HG02943 (cell line): ENCODE measurements around the gene PADI1.

Source experiments
- ATAC-seq: cut with Tn5 transposase; IDR thresholded peaks from one replicate; pipeline ENCODE4 v1.9.1; 2021; ENCODE audit warnings: mild to moderate bottlenecking, low read depth, moderate library complexity; ENCODE audit not compliant: unreplicated experiment

The PADI1 gene, protein sequence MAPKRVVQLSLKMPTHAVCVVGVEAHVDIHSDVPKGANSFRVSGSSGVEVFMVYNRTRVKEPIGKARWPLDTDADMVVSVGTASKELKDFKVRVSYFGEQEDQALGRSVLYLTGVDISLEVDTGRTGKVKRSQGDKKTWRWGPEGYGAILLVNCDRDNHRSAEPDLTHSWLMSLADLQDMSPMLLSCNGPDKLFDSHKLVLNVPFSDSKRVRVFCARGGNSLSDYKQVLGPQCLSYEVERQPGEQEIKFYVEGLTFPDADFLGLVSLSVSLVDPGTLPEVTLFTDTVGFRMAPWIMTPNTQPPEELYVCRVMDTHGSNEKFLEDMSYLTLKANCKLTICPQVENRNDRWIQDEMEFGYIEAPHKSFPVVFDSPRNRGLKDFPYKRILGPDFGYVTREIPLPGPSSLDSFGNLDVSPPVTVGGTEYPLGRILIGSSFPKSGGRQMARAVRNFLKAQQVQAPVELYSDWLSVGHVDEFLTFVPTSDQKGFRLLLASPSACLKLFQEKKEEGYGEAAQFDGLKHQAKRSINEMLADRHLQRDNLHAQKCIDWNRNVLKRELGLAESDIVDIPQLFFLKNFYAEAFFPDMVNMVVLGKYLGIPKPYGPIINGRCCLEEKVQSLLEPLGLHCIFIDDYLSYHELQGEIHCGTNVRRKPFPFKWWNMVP

GRCh38 chr1:17204546-17205440 lies at the start of gene PADI1:
Gene PADI1 (plus strand): TSS chr1:17205128. CDS start chr1:17205218, 90 bp downstream.
- ATAC-seq: no peak

DNA sequence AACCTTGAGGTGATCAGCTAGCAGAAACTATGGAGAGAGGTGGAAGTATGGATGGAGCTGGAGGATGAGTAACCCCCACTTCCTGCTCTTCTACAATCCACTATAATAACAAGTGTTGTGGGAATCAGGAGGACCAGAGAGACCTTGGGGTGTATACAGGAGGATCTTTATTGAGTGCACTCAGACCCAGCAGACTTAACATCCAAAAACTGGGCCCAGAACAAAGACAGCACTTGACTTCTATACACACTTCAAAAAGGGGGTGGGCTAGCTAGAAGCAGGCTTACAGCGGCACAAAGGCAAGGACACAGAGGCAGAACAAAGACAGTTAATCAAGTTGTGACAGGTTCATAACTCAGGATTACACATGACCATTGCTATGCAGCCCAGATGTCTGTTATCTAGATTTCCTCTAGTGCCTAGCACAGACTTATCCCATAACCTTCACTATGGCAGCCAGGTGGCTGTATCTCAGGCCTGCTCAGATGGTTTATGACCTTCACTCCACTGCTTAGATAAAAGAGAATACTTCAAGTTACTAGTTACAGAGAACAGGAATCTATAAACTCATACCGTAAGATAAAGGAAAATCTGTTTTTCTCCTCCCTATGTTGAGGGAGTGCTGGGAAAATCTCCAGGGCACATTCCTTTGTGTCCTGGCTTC lies 49.5 kb upstream of the PADI1 start:
- ATAC-seq: no peak

DNA sequence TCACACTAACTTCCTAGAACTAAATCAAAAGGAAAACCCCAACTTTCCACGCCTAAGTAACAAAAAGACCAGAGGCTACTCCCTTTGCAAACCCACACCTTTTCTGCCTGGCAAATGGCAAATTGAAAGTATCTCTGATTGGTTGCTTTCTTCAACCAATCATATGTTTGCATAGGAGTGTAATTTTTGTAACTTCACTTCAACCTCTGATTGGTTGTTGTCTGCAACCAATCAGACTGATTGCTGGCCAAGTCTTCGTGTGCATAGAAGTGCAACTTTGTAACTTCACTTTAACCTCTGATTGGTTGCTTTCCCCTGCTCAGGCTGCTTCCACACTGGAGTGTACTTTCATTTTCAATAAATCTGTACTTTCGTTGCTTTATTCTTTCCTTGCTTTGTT lies 48.8 kb upstream of the PADI1 start:
- ATAC-seq: no peak

GRCh38 chr1:17158961-17159360 lies 46.0 kb upstream of the PADI1 start:
- no peak for ATAC-seq

DNA sequence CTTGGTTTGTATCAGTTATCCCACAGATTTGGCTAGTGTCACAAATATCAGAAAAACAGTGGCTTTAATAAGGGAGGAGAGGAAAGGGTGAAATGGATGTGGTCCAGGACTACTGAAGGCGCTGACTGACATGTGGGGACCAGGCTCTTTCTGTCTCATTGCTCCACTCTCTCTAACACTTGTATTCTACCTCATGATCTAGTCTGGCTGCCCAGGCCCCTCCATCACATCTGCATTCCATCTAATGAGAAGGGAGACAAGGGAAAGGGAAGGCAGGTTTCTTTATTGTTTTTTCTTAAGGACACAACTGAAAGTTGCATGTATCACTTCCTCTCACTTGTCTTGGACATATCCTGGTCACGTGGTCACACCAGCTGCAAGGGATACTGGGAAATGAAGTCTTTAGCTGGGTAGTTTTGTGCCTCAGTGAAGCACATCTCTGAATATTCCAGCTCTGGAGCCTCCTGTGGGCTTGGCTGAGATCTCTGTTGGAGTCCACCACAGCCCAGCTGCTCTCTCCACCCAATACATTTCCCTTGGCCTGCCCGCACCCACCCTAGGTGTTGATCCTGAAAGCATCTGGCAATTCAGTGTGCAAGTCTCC lies 43.7 kb upstream of the PADI1 start:
- ATAC-seq: no peak

GRCh38 chr1:17161926-17162800 lies 42.8 kb upstream of the PADI1 start:
- ATAC-seq: no peak

DNA sequence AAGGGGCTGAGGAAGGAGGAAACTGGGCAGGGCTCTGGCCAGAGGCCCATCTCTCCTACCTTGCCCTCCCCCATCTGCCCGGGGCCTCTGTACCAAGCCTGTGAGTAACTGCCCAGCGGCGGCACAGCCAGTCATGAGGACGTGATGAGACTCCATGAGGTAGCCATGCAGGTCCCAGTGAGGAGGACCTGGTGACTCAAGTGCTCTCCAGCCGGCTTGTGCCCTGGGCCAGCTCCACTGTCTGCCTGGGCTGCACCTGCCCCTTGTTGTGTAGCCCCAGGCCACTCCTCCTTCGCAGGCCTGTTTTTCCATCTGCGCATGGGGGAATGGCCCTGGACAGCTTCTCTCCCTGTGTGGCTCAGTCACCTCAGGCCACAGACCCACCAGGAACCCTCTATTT lies 42.0 kb upstream of the PADI1 start:
- ATAC-seq: no peak

- no peak for ATAC-seq
Observed at GRCh38 chr1:17163371-17163770, 41.6 kb upstream of the PADI1 start.

- no peak for ATAC-seq
Observed at GRCh38 chr1:17163789-17164666, 40.9 kb upstream of the PADI1 start.

DNA sequence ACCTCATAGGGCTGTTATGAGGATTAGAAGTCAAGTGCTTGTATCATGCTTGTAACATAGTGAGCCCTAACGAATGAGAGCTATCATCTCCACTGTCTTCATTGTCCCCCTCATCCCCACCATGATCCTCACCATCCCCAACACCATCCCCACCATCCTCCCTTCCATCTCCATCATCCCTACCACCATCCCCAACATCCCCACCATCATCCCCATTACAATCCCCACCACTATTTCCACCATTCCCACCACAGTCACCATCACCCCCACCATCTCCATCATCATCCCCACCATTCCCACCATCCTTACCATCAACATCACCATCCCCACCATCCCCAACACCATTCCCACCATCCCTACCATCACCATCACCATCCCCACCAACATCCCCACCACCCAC lies 39.1 kb upstream of the PADI1 start:
- no peak for ATAC-seq

DNA sequence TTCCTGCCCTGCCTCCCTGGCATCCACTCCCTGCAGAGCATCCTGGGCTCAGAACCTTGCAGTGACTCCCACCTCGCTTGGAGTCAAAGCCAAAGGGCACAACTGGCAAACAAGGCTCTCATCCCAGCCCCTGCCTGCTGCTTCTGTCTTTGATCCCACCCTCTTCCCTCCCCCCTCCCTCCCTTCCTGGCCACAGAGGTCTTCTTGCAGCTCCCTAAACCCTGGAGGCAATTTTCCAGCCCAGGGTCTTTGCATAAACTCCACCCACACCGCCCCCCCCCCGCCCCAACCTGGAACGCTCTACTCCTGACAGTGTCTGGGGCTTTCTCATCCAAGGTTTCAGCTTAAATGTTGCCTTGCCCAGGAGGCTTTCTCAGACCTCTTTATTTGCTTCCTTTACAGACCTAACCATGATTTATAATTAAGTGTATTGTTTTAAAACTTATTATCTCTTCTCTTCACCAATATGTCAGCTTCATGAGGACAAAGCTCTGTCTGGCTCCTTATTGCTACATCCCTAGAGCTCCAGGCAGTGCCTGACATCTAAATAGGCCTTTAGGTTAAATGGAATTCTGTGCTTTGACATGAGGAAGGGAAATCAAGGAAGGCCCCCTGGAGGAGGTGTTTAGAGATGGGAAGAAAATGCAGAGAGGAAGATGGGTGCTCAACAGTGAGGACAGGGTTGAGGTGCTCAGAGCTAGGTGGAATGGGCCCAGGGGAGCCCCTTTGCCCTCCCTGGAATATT lies 37.7 kb upstream of the PADI1 start:
- ATAC-seq: no peak

DNA sequence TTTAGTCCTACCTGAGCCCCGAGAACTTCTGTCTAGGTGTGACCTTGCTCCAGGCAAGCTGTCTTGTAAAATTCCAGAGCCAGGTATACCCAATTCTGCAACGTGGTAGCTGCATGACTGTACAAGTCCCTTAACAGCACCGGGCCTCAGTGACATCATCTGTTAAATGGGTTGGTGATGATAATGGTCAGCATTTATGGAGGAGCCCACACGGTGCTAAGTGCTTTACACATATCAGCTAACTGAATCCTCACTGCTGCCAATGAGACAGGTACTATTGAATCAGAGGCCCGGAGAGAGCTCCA lies 37.2 kb upstream of the PADI1 start:
- ATAC-seq: no peak

- ATAC-seq: no peak
Observed at GRCh38 chr1:17168091-17168876, 36.6 kb upstream of the PADI1 start.

DNA sequence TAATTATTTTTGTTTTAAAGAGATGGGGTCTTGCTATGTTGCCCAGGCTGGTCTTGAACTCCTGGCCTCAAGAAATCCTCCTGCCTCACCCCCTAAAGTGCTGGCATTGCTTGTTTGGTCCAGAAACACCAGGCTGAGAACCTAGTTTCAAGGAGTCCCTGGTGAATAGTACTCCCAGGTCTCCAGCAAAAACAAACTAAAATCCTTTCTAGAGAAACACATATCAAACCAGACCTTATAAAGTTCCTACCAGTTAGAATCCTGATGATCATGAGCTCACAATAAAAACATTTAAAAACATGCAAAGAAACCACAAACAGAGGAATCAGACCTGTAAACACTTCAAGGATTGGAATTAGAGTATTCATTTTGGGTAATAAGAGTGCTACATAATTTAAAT lies 34.4 kb upstream of the PADI1 start:
- no peak for ATAC-seq

- ATAC-seq: no peak
Observed at GRCh38 chr1:17173217-17173616, 31.7 kb upstream of the PADI1 start.

- no peak for ATAC-seq
Observed at GRCh38 chr1:17176306-17177061, 28.4 kb upstream of the PADI1 start.
